IMR-90 (cell line): ENCODE results near the gene ZNF598. TPM values are rescaled to one million over a fixed set of nuclear protein-coding genes. Genes with fewer than 3 reads are reported as not detected.

Experiments used
- ATAC-seq: fragments of 200-7000 bp; cut with Tn5 transposase; 2 replicates; pipeline ENCODE4 v1.9.1; 2020; ENCODE audit warnings: low read depth, mild to moderate bottlenecking, moderate library complexity
- BruUV-seq: library from RNA; stranded (reverse); fragments of 400-500 nt; replicated peaks from 2 replicates; lab custom pipeline; 2021; lab: Mats Ljungman, UMichigan
- CTCF ChIA-PET: fragments of 300-600 bp; formaldehyde crosslinking; extraction: SDS; loops from one replicate; lab custom pipeline; 2021; ENCODE audit warnings: antibody characterized with exemption; lab: Yijun Ruan, JAX
- POLR2A ChIA-PET: fragments of 300-600 bp; sonication (Branson Sonifier 250); formaldehyde crosslinking; loops from one replicate; lab custom pipeline; 2022; ENCODE audit warnings: antibody characterized with exemption; ENCODE audit not compliant: unreplicated experiment; lab: Charles Lee
- DNase-seq: peaks from one replicate; pipeline ENCODE4 v3.0.0; 2013
- H2AFZ ChIP-seq: replicated peaks from 2 replicates; pipeline ENCODE3; 2013; ENCODE audit warnings: low read length, mild to moderate bottlenecking; ENCODE audit not compliant: poor library complexity
- H2AK5ac ChIP-seq: 2 replicates; pipeline ENCODE4 v1.6.1; 2013; ENCODE audit warnings: low read depth, low read length, inconsistent platforms
- H2AK9ac ChIP-seq: replicated peaks from 2 replicates; pipeline ENCODE3; 2013; ENCODE audit warnings: mild to moderate bottlenecking, low read depth, low read length, moderate library complexity; ENCODE audit not compliant: poor library complexity
- H2BK120ac ChIP-seq: 2 replicates; pipeline ENCODE4 v1.6.1; 2013; ENCODE audit warnings: low read depth, low read length, inconsistent platforms
- H2BK15ac ChIP-seq: 3 replicates; pipeline ENCODE4 v1.6.1; 2013; ENCODE audit warnings: low read depth, low read length, inconsistent platforms
- H2BK20ac ChIP-seq: 2 replicates; pipeline ENCODE4 v1.6.1; 2013; ENCODE audit warnings: low read depth, mild to moderate bottlenecking, inconsistent platforms, low read length, moderate library complexity
- H2BK5ac ChIP-seq: 2 replicates; pipeline ENCODE4 v1.6.1; 2013; ENCODE audit warnings: mild to moderate bottlenecking, low read depth, low read length, inconsistent platforms; ENCODE audit not compliant: poor library complexity, severe bottlenecking
- H3K14ac ChIP-seq: replicated peaks from 2 replicates; pipeline ENCODE4 v1.6.1; 2013; ENCODE audit warnings: low read depth, low read length, inconsistent platforms
- H3K18ac ChIP-seq: 2 replicates; pipeline ENCODE4 v1.6.1; 2013; ENCODE audit warnings: low read depth, low read length, control low read depth
- H3K23ac ChIP-seq: 2 replicates; pipeline ENCODE4 v1.6.1; 2013; ENCODE audit warnings: low read depth, low read length, inconsistent platforms
- H3K27ac ChIP-seq: 2 replicates; pipeline ENCODE4 v1.5.1; 2013; ENCODE audit warnings: mild to moderate bottlenecking, control low read depth, low read length; ENCODE audit not compliant: insufficient read depth
- H3K27me3 ChIP-seq: 2 replicates; pipeline ENCODE4 v1.6.1; 2013; ENCODE audit warnings: low read length; ENCODE audit not compliant: control insufficient read depth, insufficient read depth
- H3K36me3 ChIP-seq: 2 replicates; pipeline ENCODE4 v1.6.1; 2013; ENCODE audit warnings: low read length, mixed read lengths; ENCODE audit not compliant: control insufficient read depth, insufficient read depth
- H3K4ac ChIP-seq: 2 replicates; pipeline ENCODE4 v1.6.1; 2013; ENCODE audit warnings: low read depth, low read length, inconsistent platforms
- H3K4me1 ChIP-seq: 2 replicates; pipeline ENCODE4 v1.6.1; 2013; ENCODE audit warnings: low read length, mixed read lengths; ENCODE audit not compliant: control insufficient read depth, insufficient read depth
- H3K4me2 ChIP-seq: 2 replicates; pipeline ENCODE4 v1.6.1; 2013; ENCODE audit warnings: low read depth, mild to moderate bottlenecking, control low read depth, low read length, moderate library complexity
- H3K4me3 ChIP-seq: 2 replicates; pipeline ENCODE4 v1.5.1; 2013; ENCODE audit warnings: low read depth, mild to moderate bottlenecking, control low read depth, low read length, moderate library complexity; ENCODE audit not compliant: insufficient read depth
- H3K56ac ChIP-seq: 2 replicates; pipeline ENCODE4 v1.6.1; 2013; ENCODE audit warnings: low read length, inconsistent platforms; ENCODE audit not compliant: insufficient read depth; ENCODE audit errors: extremely low read depth
- H3K79me1 ChIP-seq, 2 experiments: 2 replicates each; pipeline ENCODE4 v1.6.1; 2013; ENCODE audit warnings: low read length in 2 of 2, inconsistent platforms in 1 of 2, low read depth in 1 of 2
- H3K9ac ChIP-seq: 2 replicates; pipeline ENCODE4 v1.6.1; 2013; ENCODE audit warnings: low read depth, low read length, control low read depth
- H3K9me1 ChIP-seq: 2 replicates; pipeline ENCODE4 v1.6.1; 2013; ENCODE audit warnings: low read length, inconsistent platforms; ENCODE audit not compliant: insufficient read depth
- H3K9me3 ChIP-seq: 2 replicates; pipeline ENCODE4 v1.6.1; 2013; ENCODE audit warnings: low read length; ENCODE audit not compliant: control insufficient read depth, insufficient read depth
- H4K20me1 ChIP-seq: 2 replicates; pipeline ENCODE4 v1.6.1; 2013; ENCODE audit warnings: low read length, inconsistent platforms; ENCODE audit not compliant: insufficient read depth
- H4K5ac ChIP-seq: 2 replicates; pipeline ENCODE4 v1.6.1; 2013; ENCODE audit warnings: mild to moderate bottlenecking, low read depth, low read length, control low read depth
- H4K8ac ChIP-seq, 2 experiments: 2 replicates each; pipeline ENCODE4 v1.6.1; 2013; ENCODE audit warnings: low read depth in 2 of 2, low read length in 2 of 2, control low read depth in 1 of 2, inconsistent platforms in 1 of 2
- H4K91ac ChIP-seq: 2 replicates; pipeline ENCODE4 v1.6.1; 2013; ENCODE audit warnings: low read depth, low read length, inconsistent platforms; ENCODE audit not compliant: insufficient read depth
- CTCF ChIP-seq: conservative IDR thresholded peaks from 2 replicates; pipeline ENCODE4 v1.5.1; 2012; ENCODE audit warnings: mild to moderate bottlenecking, low read depth, low read length, improper control_type of control experiment
- MAFK ChIP-seq: IDR thresholded peaks from 2 replicates; pipeline ENCODE4 v1.6.1; 2012; ENCODE audit warnings: low read depth, low read length, improper control_type of control experiment
- WGBS, 2 experiments: methylation state at CpG; one replicate each; pipeline versions ENCODE4 v1.1.5 to v1.1.7; 2013; ENCODE audit warnings: missing lambda C conversion rate in 2 of 2; ENCODE audit not compliant: insufficient read length in 1 of 2; ENCODE audit errors: extremely low coverage in 2 of 2; 5-methylcytosine and 5-hydroxymethylcytosine counted together
- dilution Hi-C: fragments of 300-500 bp; cut with HindIII; formaldehyde crosslinking; loops from one replicate; pipeline ENCODE4 v1.14.3; 2018; ENCODE audit warnings: low sequenced_read_pairs; ENCODE audit not compliant: unreplicated experiment
- in situ Hi-C: fragments of 300-500 bp; cut with MboI; formaldehyde crosslinking; loops from 3 replicates; pipeline ENCODE4 v1.14.3; 2019; ENCODE audit warnings: low sequenced_read_pairs, inconsistent platforms, mixed read lengths
- intact Hi-C: fragments of 100-400 bp; cut with micrococcal nuclease; formaldehyde crosslinking; loops from 2 replicates; pipeline ENCODE4 v1.10.0; 2022
- polyA plus RNA-seq, 3 experiments: library from polyadenylated mRNA; depleted of rRNA; stranded (reverse); fragments of >200 nt; gene quantifications; 2 replicates each; pipeline ENCODE4 v1.2.3, GENCODE V29; 2012; ENCODE audit warnings: low replicate concordance in 1 of 3
- total RNA-seq: library from RNA; depleted of rRNA; stranded (reverse); fragments of >200 nt; gene quantifications from 2 replicates; pipeline ENCODE4 v1.2.3, GENCODE V29; 2012

ZNF598 gene
- total and polyA plus RNA-seq, 2 of the 4 experiments (the other 2 are of a cell fraction): 3.4 to 36.4 TPM

GRCh38 chr16:1991135-1991551 is 18.5 kb downstream of the ZNF598 start:
- H3K4me2 ChIP-seq: no peak overlapping the region
- no peak overlapping the region for H3K4me3 ChIP-seq
- BruUV-seq: no TSS peak
- ChIA-PET POLR2A (no interaction called here), CTCF (interaction anchor here (1.1 kb wide), 1 partner anchor 12 kb away, joined by 3 read pairs; no protein-coding TSS in a partner anchor)
- H3K79me1 ChIP-seq: peaks cover 5 to 23% of the 10 kb centered on the region in 2 experiments; a peak in 3 of 4 replicates
- intact Hi-C loops (no loop called here), dilution Hi-C loops (no loop called here), in situ Hi-C loops (no loop called here)
- no peak overlapping the region for H2BK15ac ChIP-seq
- no peak overlapping the region for H3K9ac ChIP-seq
- no peak overlapping the region for H2BK20ac ChIP-seq
- peaks cover 14% of the 10 kb centered on the region for H3K4me1 ChIP-seq
- peak overlapping the region; percentile 44 for H2AFZ ChIP-seq
- H3K23ac ChIP-seq: no peak overlapping the region
- H3K36me3 ChIP-seq: peaks cover 9% of the 10 kb centered on the region
- H2AK5ac ChIP-seq: peak overlapping the region; percentile 34; the same call in 1 of the 2 replicates
- no peak overlapping the region for H3K56ac ChIP-seq
- ATAC-seq: no peak
- no peaks in the 10 kb centered on the region for H4K20me1 ChIP-seq
- H3K18ac ChIP-seq: no peak overlapping the region
- H3K14ac ChIP-seq: no peak overlapping the region
- no peak overlapping the region for H2BK120ac ChIP-seq
- no peak overlapping the region for H4K5ac ChIP-seq
- TF ChIP-seq CTCF (no peak), MAFK (no peak)
- no peak overlapping the region for H4K91ac ChIP-seq
- H2BK5ac ChIP-seq: no peak overlapping the region
- no peak overlapping the region for H4K8ac ChIP-seq
- no peak overlapping the region for H3K27ac ChIP-seq
- DNase-seq: no peak
- peak overlapping the region; percentile 88 for H2AK9ac ChIP-seq
- H3K9me1 ChIP-seq: peaks cover 19% of the 10 kb centered on the region
- 31% methylated on average over 4 of the region's 18 CpGs; no CpG with 5 or more reads in 1 of the 2 experiments for WGBS, 2 experiments
- peaks cover 2% of the 10 kb centered on the region; the same call in 1 of the 2 replicates for H3K9me3 ChIP-seq
- no peak overlapping the region for H3K4ac ChIP-seq
- peaks cover 17% of the 10 kb centered on the region for H3K27me3 ChIP-seq
